ENCODE data around the gene TNS1.

- TF ChIP-seq CTCF (IDR thresholded peaks at IDR 0.05) = no peak
- TF ChIP-seq EZH2 (IDR thresholded peaks at IDR 0.05) = no peak
- no peak for TF ChIP-seq EZH2phosphoT487 (IDR thresholded peaks at IDR 0.05)
These were observed 204.6 kb downstream of the TNS1 start for GRCh38 chr2:217798191-217798590.
